GM21360 (cell line): ENCODE results near the gene PNLDC1.
"Not testable (repeated sequence)": the region's sequence is repeated elsewhere in the genome, so short reads cannot be mapped to it uniquely, and the experiment has no call there.

Experiments
- ATAC-seq: cut with Tn5 transposase; IDR thresholded peaks from one replicate; pipeline ENCODE4 v1.9.1; 2021; ENCODE audit warnings: mild to moderate bottlenecking, moderate library complexity; ENCODE audit not compliant: unreplicated experiment

The PNLDC1 gene

GRCh38 chr6:159844737-159845645 is 44.9 kb downstream of the PNLDC1 start:
- no peak for ATAC-seq

- ATAC-seq: not testable (repeated sequence)
These were observed 48.5 kb downstream of the PNLDC1 start for GRCh38 chr6:159848552-159848951.

- not testable (repeated sequence) for ATAC-seq
These were observed 49.8 kb downstream of the PNLDC1 start for GRCh38 chr6:159849851-159850250.

GRCh38 chr6:159852877-159853276 is 52.8 kb downstream of the PNLDC1 start:
- ATAC-seq: no peak

- no peak for ATAC-seq
These were observed 53.7 kb downstream of the PNLDC1 start for GRCh38 chr6:159853754-159854153.

- ATAC-seq: no peak
These were observed 54.9 kb downstream of the PNLDC1 start for GRCh38 chr6:159854959-159855358.

GRCh38 chr6:159858259-159858658 is 58.2 kb downstream of the PNLDC1 start:
- ATAC-seq: no peak

GRCh38 chr6:159860482-159860881 is 60.4 kb downstream of the PNLDC1 start:
- no peak for ATAC-seq

GRCh38 chr6:159862103-159862502 is 62.0 kb downstream of the PNLDC1 start:
- ATAC-seq: no peak

GRCh38 chr6:159863341-159863740 is 63.3 kb downstream of the PNLDC1 start:
- ATAC-seq: not testable (repeated sequence)

- ATAC-seq: no peak
These were observed 65.3 kb downstream of the PNLDC1 start for GRCh38 chr6:159865226-159865920.

- no peak for ATAC-seq
These were observed 66.5 kb downstream of the PNLDC1 start for GRCh38 chr6:159866286-159867247.
